Smooth muscle cell (in vitro differentiated cells): ENCODE measurements around the gene ITPRID1. TPM values are rescaled to one million over a fixed set of nuclear protein-coding genes. Genes with fewer than 3 reads are reported as not detected.
A peak's percentile ranks its signal among the peaks of the same experiment; 100 is the strongest.

ENCODE experiments used
- DNase-seq: peaks from one replicate; lab custom pipeline; 2025; ENCODE audit not compliant: unreplicated experiment; lab: John Stamatoyannopoulos, UW
- H2AFZ ChIP-seq: fragments of 200-600 bp; sonication (generic); 2 replicates; pipeline ENCODE4 v1.6.0; 2016; ENCODE audit warnings: antibody characterized with exemption, low read depth, mild to moderate bottlenecking
- H3F3A ChIP-seq: fragments of 200-600 bp; sonication (generic); 2 replicates; pipeline ENCODE4 v1.6.0; 2017; ENCODE audit warnings: antibody characterized with exemption, low read depth
- H3K27ac ChIP-seq: fragments of 200-600 bp; sonication (generic); 2 replicates; pipeline ENCODE4 v1.5.1; 2016; ENCODE audit warnings: low read depth, mild to moderate bottlenecking
- H3K27me3 ChIP-seq: fragments of 200-600 bp; sonication (generic); 2 replicates; pipeline ENCODE4 v1.6.1; 2016; ENCODE audit warnings: low read depth, mild to moderate bottlenecking
- H3K36me3 ChIP-seq: fragments of 200-600 bp; sonication (generic); 2 replicates; pipeline ENCODE4 v1.5.1; 2016; ENCODE audit warnings: low read depth
- H3K4me1 ChIP-seq: fragments of 200-600 bp; sonication (generic); 2 replicates; pipeline ENCODE4 v1.5.1; 2016; ENCODE audit warnings: low read depth
- H3K4me2 ChIP-seq: fragments of 200-600 bp; sonication (generic); 2 replicates; pipeline ENCODE4 v1.6.0; 2016; ENCODE audit warnings: mild to moderate bottlenecking
- H3K4me3 ChIP-seq: fragments of 200-600 bp; sonication (generic); 2 replicates; pipeline ENCODE4 v1.5.1; 2016; ENCODE audit warnings: mild to moderate bottlenecking
- H3K79me2 ChIP-seq: fragments of 200-600 bp; sonication (generic); 2 replicates; pipeline ENCODE4 v1.6.0; 2016; ENCODE audit warnings: low read depth, mild to moderate bottlenecking
- H3K9ac ChIP-seq: fragments of 200-600 bp; sonication (generic); 2 replicates; pipeline ENCODE4 v1.6.0; 2016; ENCODE audit warnings: low read depth
- H3K9me3 ChIP-seq: fragments of 200-600 bp; sonication (generic); replicated peaks from 2 replicates; pipeline ENCODE4 v1.5.1; 2016; ENCODE audit warnings: low read depth
- H4K20me1 ChIP-seq: fragments of 200-600 bp; sonication (generic); 2 replicates; pipeline ENCODE4 v1.6.0; 2016; ENCODE audit warnings: low read depth
- CTCF ChIP-seq: fragments of 200-600 bp; sonication (generic); IDR thresholded peaks from 2 replicates; pipeline ENCODE4 v1.5.1; 2017; ENCODE audit warnings: borderline replicate concordance, mild to moderate bottlenecking, antibody characterized with exemption; ENCODE audit not compliant: insufficient read depth, poor library complexity, severe bottlenecking
- WGBS: methylation state at CpG from one replicate; pipeline ENCODE4 v1.1.7; 2016; ENCODE audit warnings: low lambda C conversion rate; 5-methylcytosine and 5-hydroxymethylcytosine counted together
- polyA plus RNA-seq: library from polyadenylated mRNA; unstranded; fragments of >200 nt; fragmentation: Nextera tagmentation; extraction: Ambion mirVana; gene quantifications from 2 replicates; pipeline ENCODE4 v1.2.1, GENCODE V29; 2016
- total RNA-seq: library from RNA; depleted of rRNA; stranded (reverse); fragments of >200 nt; gene quantifications from 2 replicates; pipeline ENCODE4 v1.2.3, GENCODE V29; 2014

Gene ITPRID1
- total and polyA plus RNA-seq, 2 experiments from 2014 or later = not detected

GRCh38 chr7:31475368-31475767, 38.5 kb upstream of the ITPRID1 start:
- WGBS = 58% methylated on average over 1 of the region's 1 CpG
- TF ChIP-seq CTCF = no peak

GRCh38 chr7:31476073-31476745, 37.7 kb upstream of the ITPRID1 start:
- Histone ChIP-seq H3K9ac (no peak overlapping the region), H3F3A (no peaks in the 10 kb centered on the region), H2AFZ (no peak overlapping the region), H3K27ac (no peak overlapping the region), H3K9me3 (no peaks in the 10 kb centered on the region), H3K4me3 (no peak overlapping the region), H4K20me1 (no peaks in the 10 kb centered on the region), H3K36me3 (no peaks in the 10 kb centered on the region), H3K79me2 (no peaks in the 10 kb centered on the region), H3K4me1 (no peaks in the 10 kb centered on the region), H3K27me3 (no peaks in the 10 kb centered on the region), H3K4me2 (no peak overlapping the region)
- no peak for TF ChIP-seq CTCF
- DNase-seq = no peak
- WGBS = 92% methylated on average over 7 of the region's 7 CpGs

More at GRCh38 chr7:31475368-31475767, 38.5 kb upstream of the ITPRID1 start:
- H3K79me2 ChIP-seq = no peaks in the 10 kb centered on the region
- H3K4me1 ChIP-seq = no peaks in the 10 kb centered on the region
- no peaks in the 10 kb centered on the region for H3F3A ChIP-seq
- no peaks in the 10 kb centered on the region for H3K36me3 ChIP-seq
- H3K27ac ChIP-seq = no peak overlapping the region
- H3K27me3 ChIP-seq = no peaks in the 10 kb centered on the region
- H3K9me3 ChIP-seq = no peaks in the 10 kb centered on the region
- H4K20me1 ChIP-seq = no peaks in the 10 kb centered on the region
- no peak for DNase-seq
- H3K4me3 ChIP-seq = no peak overlapping the region
- H3K9ac ChIP-seq = no peak overlapping the region
- H2AFZ ChIP-seq = no peak overlapping the region
- peak overlapping the region; percentile 39 for H3K4me2 ChIP-seq

GRCh38 chr7:31476941-31477677, 36.8 kb upstream of the ITPRID1 start:
- DNase-seq = no peak
- Histone ChIP-seq H3F3A (no peaks in the 10 kb centered on the region), H3K9me3 (no peaks in the 10 kb centered on the region), H3K9ac (no peak overlapping the region), H3K27ac (no peak overlapping the region), H2AFZ (no peak overlapping the region), H3K4me3 (no peak overlapping the region), H3K36me3 (no peaks in the 10 kb centered on the region), H3K27me3 (no peaks in the 10 kb centered on the region), H3K4me1 (no peaks in the 10 kb centered on the region), H3K79me2 (no peaks in the 10 kb centered on the region), H4K20me1 (no peaks in the 10 kb centered on the region), H3K4me2 (no peak overlapping the region)
- TF ChIP-seq CTCF = no peak
- WGBS = 87% methylated on average over 11 of the region's 11 CpGs
